Osteocyte (in vitro differentiated cells): ENCODE data around the gene LARP6. TPM values are rescaled to one million over a fixed set of nuclear protein-coding genes. Genes with fewer than 3 reads are reported as not detected.

Experiments
- DNase-seq: peaks from one replicate; pipeline ENCODE4 v3.0.0; 2021; ENCODE audit warnings: mixed read lengths; ENCODE audit not compliant: unreplicated experiment; ENCODE audit errors: extremely low spot score
- H3K27ac Mint-ChIP-seq: one replicate; pipeline ENCODE4 v1.8.0; 2021; ENCODE audit warnings: mild to moderate bottlenecking, mixed read lengths; ENCODE audit not compliant: unreplicated experiment
- H3K27me3 Mint-ChIP-seq: one replicate; pipeline ENCODE4 v1.8.0; 2021; ENCODE audit warnings: mixed read lengths; ENCODE audit not compliant: unreplicated experiment
- H3K36me3 Mint-ChIP-seq: one replicate; pipeline ENCODE4 v1.8.0; 2021; ENCODE audit warnings: mixed read lengths; ENCODE audit not compliant: unreplicated experiment
- H3K4me1 Mint-ChIP-seq: one replicate; pipeline ENCODE4 v1.8.0; 2021; ENCODE audit warnings: mixed read lengths; ENCODE audit not compliant: unreplicated experiment
- H3K4me3 Mint-ChIP-seq: one replicate; pipeline ENCODE4 v1.8.0; 2021; ENCODE audit warnings: mild to moderate bottlenecking, moderate library complexity, mixed read lengths; ENCODE audit not compliant: unreplicated experiment
- H3K9me3 Mint-ChIP-seq: one replicate; pipeline ENCODE4 v1.8.0; 2021; ENCODE audit warnings: mixed read lengths; ENCODE audit not compliant: unreplicated experiment
- CTCF ChIP-seq: fragments of 200-600 bp; sonication (generic); IDR thresholded peaks from 2 replicates; pipeline ENCODE4 v1.5.0; 2021; ENCODE audit warnings: antibody characterized with exemption, mild to moderate bottlenecking, moderate library complexity
- long read RNA-seq: library from polyadenylated mRNA; unstranded; transcript quantifications from one replicate; pipeline ENCODE4 v2.0.0, GENCODE V29; 2021
- total RNA-seq: library from RNA; stranded (reverse); gene quantifications from 2 replicates; pipeline ENCODE4 v1.2.1, GENCODE V29; 2021

LARP6 gene
- total RNA-seq = 119 and 123 TPM in 2 replicates
- long read RNA-seq, full-length matches to known transcripts = 18 of 35 reads
- long read RNA-seq, partial matches to known transcripts = 6 of 35 reads
- long read RNA-seq, other reads (novel, unspliced or antisense) = 11 of 35 reads

GRCh38 chr15:70853973-70854665 lies at the start of gene LARP6:
TSS of gene LARP6 (minus strand) at chr15:70854157. CDS start at chr15:70854088, 69 bp downstream.
- Mint-ChIP-seq H3K4me3 (peak within 1 kb of the TSS; percentile 90), H3K27me3 (no peaks in the 10 kb centered on the region), H3K4me1 (peaks cover 76% of the 10 kb centered on the region), H3K27ac (peak within 1 kb of the TSS; percentile 98), H3K9me3 (no peaks in the 10 kb centered on the region), H3K36me3 (peaks cover 23% of the 10 kb centered on the region)
- peak; percentile 90 for DNase-seq
- no peak for TF ChIP-seq CTCF

GRCh38 chr15:70902107-70902506 lies 48.1 kb upstream of the LARP6 start:
- peak overlapping the region; percentile 32 for H3K27ac Mint-ChIP-seq
- H3K36me3 Mint-ChIP-seq = peaks cover 30% of the 10 kb centered on the region
- H3K4me1 Mint-ChIP-seq = peaks cover 16% of the 10 kb centered on the region
- no peak for DNase-seq
- H3K4me3 Mint-ChIP-seq = no peak overlapping the region
- H3K9me3 Mint-ChIP-seq = peaks cover 1% of the 10 kb centered on the region
- H3K27me3 Mint-ChIP-seq = no peaks in the 10 kb centered on the region
- no peak for TF ChIP-seq CTCF

GRCh38 chr15:70892912-70893560 lies 39.1 kb upstream of the LARP6 start:
- Mint-ChIP-seq H3K36me3 (peaks cover 9% of the 10 kb centered on the region), H3K4me3 (peak overlapping the region; percentile 84), H3K9me3 (no peaks in the 10 kb centered on the region), H3K27me3 (no peaks in the 10 kb centered on the region), H3K27ac (peak overlapping the region; percentile 95), H3K4me1 (peaks cover 12% of the 10 kb centered on the region)
- DNase-seq = no peak
- TF ChIP-seq CTCF = peak; percentile 81

- Mint-ChIP-seq H3K9me3 (no peaks in the 10 kb centered on the region), H3K4me3 (peak within 1 kb of the TSS; percentile 84), H3K4me1 (peaks cover 12% of the 10 kb centered on the region), H3K27me3 (no peaks in the 10 kb centered on the region), H3K36me3 (peaks cover 8% of the 10 kb centered on the region), H3K27ac (peak within 1 kb of the TSS; percentile 95)
- TF ChIP-seq CTCF = no peak
- peak; percentile 92 for DNase-seq
Measured at GRCh38 chr15:70892002-70892911, 38.3 kb upstream of the LARP6 start, which contains the start of the genes LRRC49 and THAP10. TSS of gene LRRC49 (plus strand) at chr15:70892826. CDS start at chr15:70892895, 69 bp downstream. TSS of gene THAP10 (minus strand) at chr15:70892433. CDS start at chr15:70892272, 161 bp downstream.
